Stimulated activated CD4-positive, alpha-beta T cell treated with anti-CD3 and anti-CD28 coated beads, Interleukin-4, amount 100 ng/mL, for 48 hours (primary cell): ENCODE measurements around the gene FKBP15.
"Not testable (repeated sequence)": the region's sequence is repeated elsewhere in the genome, so short reads cannot be mapped to it uniquely, and the experiment has no call there.

Experiments used
- DNase-seq, 2 donors: peaks; one replicate each; pipeline ENCODE4 v3.0.0-alpha.2; 2020; ENCODE audit warnings: low read depth in 2 of 2

FKBP15 gene

GRCh38 chr9:113143432-113144227, 77.4 kb downstream of the FKBP15 start:
- DNase-seq: no peak

- DNase-seq: not testable (repeated sequence)
Measured at GRCh38 chr9:113140896-113141295, 80.2 kb downstream of the FKBP15 start.

GRCh38 chr9:113139953-113140352, 81.1 kb downstream of the FKBP15 start:
- DNase-seq: no peak

- DNase-seq: no peak
Measured at GRCh38 chr9:113139225-113139829, 81.8 kb downstream of the FKBP15 start.

- no peak for DNase-seq
Measured at GRCh38 chr9:113138760-113139159, 82.3 kb downstream of the FKBP15 start.

- no peak for DNase-seq
Measured at GRCh38 chr9:113137196-113138168, 83.6 kb downstream of the FKBP15 start.

GRCh38 chr9:113131689-113132151, 89.4 kb downstream of the FKBP15 start:
- no peak for DNase-seq

GRCh38 chr9:113129884-113130283, 91.2 kb downstream of the FKBP15 start:
- no peak for DNase-seq

- no peak for DNase-seq
Measured at GRCh38 chr9:113129466-113129865, 91.6 kb downstream of the FKBP15 start.

GRCh38 chr9:113125386-113126035, 95.6 kb downstream of the FKBP15 start:
- no peak for DNase-seq

GRCh38 chr9:113118829-113119228, 102.2 kb downstream of the FKBP15 start:
- not testable (repeated sequence) for DNase-seq
